ENCODE data around the gene SVOPL.
A peak's percentile ranks its signal among the peaks of the same experiment; 100 is the strongest.
"Not testable (repeated sequence)": the region's sequence is repeated elsewhere in the genome, so short reads cannot be mapped to it uniquely, and the experiment has no call there.

The SVOPL gene, protein sequence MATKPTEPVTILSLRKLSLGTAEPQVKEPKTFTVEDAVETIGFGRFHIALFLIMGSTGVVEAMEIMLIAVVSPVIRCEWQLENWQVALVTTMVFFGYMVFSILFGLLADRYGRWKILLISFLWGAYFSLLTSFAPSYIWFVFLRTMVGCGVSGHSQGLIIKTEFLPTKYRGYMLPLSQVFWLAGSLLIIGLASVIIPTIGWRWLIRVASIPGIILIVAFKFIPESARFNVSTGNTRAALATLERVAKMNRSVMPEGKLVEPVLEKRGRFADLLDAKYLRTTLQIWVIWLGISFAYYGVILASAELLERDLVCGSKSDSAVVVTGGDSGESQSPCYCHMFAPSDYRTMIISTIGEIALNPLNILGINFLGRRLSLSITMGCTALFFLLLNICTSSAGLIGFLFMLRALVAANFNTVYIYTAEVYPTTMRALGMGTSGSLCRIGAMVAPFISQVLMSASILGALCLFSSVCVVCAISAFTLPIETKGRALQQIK

GRCh38 chr7:138700857-138701536 lies at the start of gene SVOPL:
TSS of gene SVOPL (minus strand) at chr7:138701362. CDS start at chr7:138679045, 22,317 bp downstream.
- DNase-seq: no peak

- no peak for DNase-seq
These were observed 49.3 kb upstream of the SVOPL start for GRCh38 chr7:138750473-138750872.

DNA sequence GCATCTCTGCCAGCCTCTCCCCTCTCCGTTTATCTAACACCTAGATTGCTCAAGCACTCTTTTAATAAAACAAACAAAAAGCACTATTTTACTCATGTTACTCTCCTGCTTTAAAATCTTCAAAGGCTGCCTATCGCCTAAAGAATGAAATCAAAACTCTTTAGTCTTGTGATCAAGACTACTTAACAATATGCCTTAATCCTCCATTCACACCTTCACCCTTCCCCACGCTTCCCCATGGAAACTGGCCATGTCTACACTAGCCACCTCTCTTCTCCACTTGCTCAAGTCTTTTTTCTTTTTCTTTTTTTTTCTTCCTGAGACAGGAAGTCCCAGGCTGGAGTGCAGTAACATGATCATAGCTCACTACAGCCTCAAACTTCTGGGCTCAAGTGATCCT lies 48.8 kb upstream of the SVOPL start:
- no peak for DNase-seq

- no peak for DNase-seq
These were observed 47.5 kb upstream of the SVOPL start for GRCh38 chr7:138748666-138749065.

DNA sequence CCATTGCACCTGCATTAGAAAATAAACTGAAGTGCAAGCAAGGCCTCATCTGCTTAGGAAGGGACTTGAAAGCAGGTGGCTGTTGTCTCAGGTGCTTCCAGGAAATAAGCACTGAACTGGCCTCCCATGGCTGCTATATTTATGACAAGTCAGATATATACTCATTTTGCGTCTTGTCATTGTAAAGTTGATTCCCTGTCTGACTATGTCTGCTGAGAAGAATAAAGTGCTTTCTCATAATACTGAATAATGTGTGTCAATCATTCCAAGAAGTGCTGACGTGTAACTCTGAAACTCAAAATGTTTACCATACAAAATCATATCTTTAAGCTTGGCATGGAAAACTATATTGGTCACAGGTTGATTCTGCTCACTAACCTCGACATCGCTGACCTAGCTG lies 44.9 kb upstream of the SVOPL start:
- DNase-seq: no peak

- DNase-seq: no peak
These were observed 44.0 kb upstream of the SVOPL start for GRCh38 chr7:138745189-138745588.

DNA sequence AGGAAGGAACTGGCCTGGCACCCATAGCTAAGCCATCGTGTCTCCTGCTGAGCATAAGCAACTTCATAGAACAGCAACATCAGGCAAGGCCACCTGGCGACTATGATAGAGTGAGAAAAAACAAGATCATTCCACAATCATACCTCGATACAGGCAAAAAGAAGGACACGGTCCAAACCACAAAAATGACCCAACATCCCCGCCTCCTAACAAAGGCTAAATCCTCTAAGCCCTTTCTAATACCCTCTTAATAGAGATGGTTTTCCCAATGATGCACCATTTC lies 40.2 kb upstream of the SVOPL start:
- DNase-seq: no peak

GRCh38 chr7:138739859-138740258 lies 38.7 kb upstream of the SVOPL start:
- no peak for DNase-seq

GRCh38 chr7:138738551-138739335 lies 37.6 kb upstream of the SVOPL start:
- DNase-seq: peak; percentile 83

DNA sequence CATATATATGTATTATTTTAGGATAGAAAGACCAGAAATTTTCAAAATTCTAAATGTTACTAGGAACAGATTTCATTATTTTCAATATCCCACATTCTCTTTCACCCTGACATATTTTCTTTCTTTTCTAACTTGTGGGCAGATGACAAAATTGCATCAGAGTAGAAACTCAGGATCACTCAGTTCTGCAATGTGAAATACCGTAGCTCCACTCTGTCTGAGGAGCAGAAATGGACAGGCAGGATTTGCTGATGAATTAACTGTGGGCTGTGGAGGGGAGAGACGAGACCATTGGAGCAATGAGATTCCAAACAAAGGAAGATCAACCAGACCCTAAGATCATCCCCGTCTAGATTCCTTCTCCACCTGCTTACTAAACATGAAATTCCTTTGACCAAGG lies 37.0 kb upstream of the SVOPL start:
- DNase-seq: no peak

DNA sequence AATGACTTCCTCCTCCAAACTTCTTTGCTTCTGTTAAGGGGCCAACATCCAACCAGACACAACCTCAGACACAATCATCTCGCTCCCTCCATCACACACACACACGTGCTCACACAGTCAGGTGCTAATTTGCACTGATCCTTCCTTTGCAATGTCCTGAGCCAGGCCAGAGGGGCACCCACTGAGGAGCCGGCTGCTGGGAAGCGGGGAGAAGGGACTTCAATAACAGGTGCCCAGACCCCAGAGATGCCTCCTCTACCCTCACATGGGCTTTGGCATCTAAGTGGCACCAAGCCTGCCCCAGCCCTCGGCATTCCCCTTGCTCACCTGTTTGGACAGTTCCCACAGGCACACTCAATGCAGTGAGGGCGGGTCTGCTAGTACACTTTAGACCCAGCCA lies 34.2 kb upstream of the SVOPL start:
- no peak for DNase-seq

GRCh38 chr7:138731733-138732132 lies 30.6 kb upstream of the SVOPL start:
- DNase-seq: not testable (repeated sequence)

DNA sequence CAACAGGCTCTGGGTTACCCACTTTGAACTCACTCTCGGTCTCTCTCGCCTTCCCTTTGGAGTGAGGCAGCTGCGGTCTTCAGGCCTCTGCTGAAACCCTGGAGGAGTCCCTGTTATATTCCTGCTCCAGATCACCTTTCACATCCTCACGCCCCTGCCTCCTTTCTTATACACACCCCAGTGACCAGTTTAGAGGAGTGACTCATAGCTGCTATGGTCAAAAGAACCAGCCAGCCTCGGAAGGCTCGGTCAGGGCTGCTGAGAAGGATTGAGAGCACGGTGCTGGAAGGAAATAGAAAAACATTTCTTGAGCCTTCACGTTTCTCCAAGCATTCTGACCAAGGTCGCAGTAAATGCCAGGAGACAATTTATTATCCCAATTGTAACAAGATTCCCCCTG lies 28.3 kb upstream of the SVOPL start:
- no peak for DNase-seq

DNA sequence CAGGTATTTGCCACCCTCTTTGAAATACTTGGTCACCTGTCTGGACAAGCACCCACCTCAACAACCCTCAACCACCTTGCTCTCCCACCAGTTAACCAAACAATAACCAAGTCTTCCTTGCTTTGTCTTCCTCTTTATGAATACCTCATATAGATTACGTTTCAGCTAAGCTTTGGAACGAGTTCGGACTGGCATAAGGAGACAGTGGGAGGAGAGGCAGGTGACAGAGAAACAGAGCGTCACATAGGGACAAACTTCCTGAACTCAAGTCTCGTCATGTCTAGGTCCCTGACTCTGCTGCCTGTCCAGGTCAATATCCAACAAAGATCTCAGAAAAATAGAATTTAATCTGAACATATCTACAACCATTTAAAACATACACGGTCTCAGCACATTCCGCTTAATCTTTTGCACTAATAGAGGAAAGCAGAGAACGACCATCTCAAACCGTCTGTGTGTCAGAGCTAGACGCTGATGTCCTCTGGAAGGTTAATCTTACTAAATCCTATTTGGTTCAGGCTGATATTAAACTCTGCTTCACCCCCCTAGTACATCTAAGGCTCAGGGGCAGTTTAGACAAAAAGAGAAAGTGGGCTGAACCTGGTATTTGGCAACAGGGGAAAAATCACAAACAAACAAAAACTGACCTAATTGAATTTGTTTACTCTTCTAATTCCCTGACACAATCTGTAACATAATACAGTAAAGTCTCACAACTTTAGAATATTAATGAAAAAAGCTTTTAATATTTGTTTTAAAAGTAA lies 26.4 kb upstream of the SVOPL start:
- DNase-seq: peak; percentile 59

DNA sequence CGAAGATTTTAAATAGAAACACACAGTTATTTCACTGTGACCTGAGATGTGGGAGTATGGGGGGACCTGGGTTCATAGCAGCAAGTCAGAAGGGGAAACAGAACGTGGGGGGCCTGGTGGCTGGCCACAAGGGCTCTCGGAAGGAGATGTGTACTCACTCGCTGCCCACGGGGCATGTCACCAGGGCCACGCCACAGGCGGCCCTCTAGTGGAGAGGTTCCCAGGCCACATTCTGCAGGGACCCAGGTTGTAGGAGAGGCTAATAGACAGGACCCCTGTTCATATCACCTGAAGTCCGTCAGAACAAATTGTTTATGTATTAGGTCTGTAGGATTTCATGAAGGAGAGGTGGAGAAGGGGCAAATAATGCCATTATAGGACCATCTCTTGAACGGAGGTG lies 25.1 kb upstream of the SVOPL start:
- DNase-seq: no peak

DNA sequence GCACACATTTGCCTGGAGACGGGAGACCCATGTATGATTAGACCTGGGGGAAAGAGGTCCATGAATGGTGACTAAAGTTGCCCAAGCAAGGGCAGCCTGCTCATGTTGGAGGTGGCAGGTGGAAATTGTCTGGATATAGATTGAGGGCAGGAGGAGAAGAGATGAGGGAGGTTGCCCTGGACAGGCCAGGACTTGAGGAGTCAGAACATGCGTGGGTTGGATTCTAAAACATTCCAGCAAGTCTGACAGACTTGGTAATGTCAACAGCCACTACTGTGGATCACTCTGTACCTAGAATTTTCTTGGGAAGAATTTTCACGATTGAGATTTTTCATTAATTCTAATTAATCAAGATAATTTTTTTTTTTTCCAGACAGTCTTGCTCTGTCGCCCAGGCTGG lies 19.1 kb upstream of the SVOPL start:
- DNase-seq: no peak

- no peak for DNase-seq
These were observed 15.7 kb upstream of the SVOPL start for GRCh38 chr7:138716889-138717288.

- no peak for DNase-seq
These were observed 12.0 kb upstream of the SVOPL start for GRCh38 chr7:138713191-138713590.

- DNase-seq: no peak
These were observed 11.5 kb upstream of the SVOPL start for GRCh38 chr7:138712652-138713051.

DNA sequence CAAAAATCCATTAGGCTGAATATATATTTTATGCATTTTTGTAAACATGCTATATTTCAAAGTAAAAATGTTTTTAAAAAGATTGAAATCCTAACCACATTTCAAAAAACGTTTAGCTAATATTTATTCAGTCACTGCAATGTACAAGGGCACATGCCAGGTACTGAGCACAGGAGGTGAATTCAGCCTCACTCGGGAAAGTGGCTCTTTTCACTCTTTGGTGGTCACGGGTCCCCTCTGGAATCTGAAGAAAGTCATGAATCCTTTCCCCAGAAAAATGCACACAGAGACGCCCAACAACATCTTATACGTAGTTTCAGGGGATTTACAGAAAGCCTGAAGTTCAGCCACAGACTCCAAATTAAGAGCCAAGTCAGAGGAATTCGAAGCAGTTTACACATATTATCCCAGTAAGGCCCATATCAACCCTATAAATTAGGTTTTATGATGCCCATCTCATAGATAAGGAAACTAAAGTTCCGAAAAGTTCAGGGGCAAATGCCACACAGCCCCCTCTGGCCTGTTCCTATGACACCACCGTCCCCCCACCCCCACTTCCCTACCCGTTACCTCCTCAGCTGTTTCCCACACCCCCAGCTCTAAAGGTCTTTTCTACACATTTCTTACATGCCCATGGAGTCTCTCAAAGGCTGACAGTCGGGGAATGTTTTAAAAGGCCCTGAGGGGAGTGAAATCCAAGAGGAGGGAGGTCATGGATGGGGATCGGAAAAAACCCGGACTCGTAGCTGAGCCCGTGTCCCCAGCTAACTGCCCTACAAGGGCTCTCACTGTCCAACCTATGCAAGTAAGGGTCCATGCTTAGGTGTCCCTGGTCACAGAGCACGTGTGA lies 9.6 kb upstream of the SVOPL start:
- no peak for DNase-seq

DNA sequence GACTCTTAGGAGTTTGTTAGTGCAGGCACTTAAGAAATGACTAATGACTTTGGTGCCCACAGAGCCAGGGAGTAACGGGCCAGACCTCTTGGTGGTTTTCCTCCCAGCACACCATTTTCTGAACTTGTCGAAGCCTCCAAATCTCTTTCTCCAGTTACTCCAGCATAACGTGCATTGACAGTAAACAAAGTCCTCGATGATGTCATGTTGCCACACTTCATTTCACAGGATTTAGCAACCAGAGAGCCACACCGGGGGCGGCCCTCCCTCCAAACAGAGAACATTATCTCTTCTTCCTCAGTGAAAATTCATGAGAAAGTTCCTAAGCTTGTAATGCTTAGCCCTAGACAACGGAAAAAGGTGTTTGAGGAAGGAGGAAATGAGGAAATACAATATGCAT lies 4.0 kb upstream of the SVOPL start:
- no peak for DNase-seq

DNA sequence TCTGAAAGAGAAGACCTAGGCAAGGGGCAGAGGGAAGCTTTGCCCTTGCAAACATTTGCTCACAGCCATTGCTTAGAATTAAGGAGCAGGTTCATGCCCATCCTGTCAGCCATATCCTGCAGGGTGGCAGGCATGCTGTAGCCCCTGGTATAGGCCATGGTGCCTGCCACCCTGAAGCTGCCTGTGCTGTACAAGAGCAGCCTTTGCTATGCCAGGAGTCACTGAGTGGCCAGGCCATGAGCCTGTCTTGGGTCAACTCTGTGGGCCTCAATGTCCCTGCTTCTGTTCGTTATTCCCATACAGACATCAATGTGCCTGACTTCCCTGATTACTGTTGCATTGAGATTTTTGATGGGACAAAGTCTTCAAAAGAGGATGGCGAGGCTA lies 368 bp upstream of the SVOPL start:
- no peak for DNase-seq
